NT2/D1 (cell line): Measurements from ENCODE around the gene CCDC149.

Experiments used
- YY1 ChIP-seq: IDR thresholded peaks from 2 replicates; pipeline ENCODE4 v1.6.1; 2011; ENCODE audit not compliant: insufficient read length, insufficient read depth
- ZNF274 ChIP-seq: IDR thresholded peaks from 2 replicates; pipeline ENCODE4 v1.6.1; 2011; ENCODE audit warnings: mild to moderate bottlenecking, low read depth, low read length

DNA sequence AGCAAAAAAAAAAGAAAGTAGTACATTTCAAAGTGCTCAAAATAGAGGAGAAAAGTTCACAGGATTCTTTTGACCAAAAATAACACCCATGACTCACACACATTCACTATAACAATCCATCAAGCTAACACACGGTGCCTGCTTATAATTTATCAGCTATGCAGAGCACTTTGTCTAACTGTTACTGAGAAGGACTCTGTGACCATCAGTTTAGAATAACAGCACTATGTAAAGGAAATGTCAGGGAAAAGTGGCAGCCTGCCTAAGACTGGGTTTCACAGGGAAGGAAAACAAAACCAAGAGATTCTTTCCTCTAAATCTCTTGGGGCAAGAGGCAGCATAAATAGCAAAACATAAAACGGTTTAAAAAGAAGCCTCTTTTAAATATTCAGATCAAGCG, 54.8 kb downstream of the CCDC149 start:
- TF ChIP-seq YY1 (no peak), ZNF274 (no peak)
